Kidney (tissue), 14 donors: ENCODE measurements around the gene ZNF578. TPM values are rescaled to one million over a fixed set of nuclear protein-coding genes. Genes with fewer than 3 reads are reported as not detected.
A peak's percentile ranks its signal among the peaks of the same experiment; 100 is the strongest.
"Not testable (repeated sequence)": the region's sequence is repeated elsewhere in the genome, so short reads cannot be mapped to it uniquely, and the experiment has no call there.

Experiments used
- DNase-seq, 5 donors: peaks; one replicate each; pipeline ENCODE4 v3.0.0-alpha.2; 2013 to 2020
- FAIRE-seq: peaks from 2 replicates; lab custom pipeline; 2012; peaks lifted over from hg19 to GRCh38; lab: Jason Lieb, UNC
- H3K27ac ChIP-seq, 2 donors: one replicate each; pipeline ENCODE4 v1.7.0; 2013; ENCODE audit warnings: low read depth in 2 of 2, low read length in 2 of 2, inconsistent platforms in 1 of 2
- H3K27me3 ChIP-seq: one replicate; pipeline ENCODE4 v1.7.1; 2013; ENCODE audit warnings: low read length, inconsistent platforms; ENCODE audit not compliant: control insufficient read depth, insufficient read depth
- H3K36me3 ChIP-seq, 3 donors: one replicate each; pipeline versions ENCODE4 v1.7.0 to v1.7.1; 2013; ENCODE audit warnings: low read length in 3 of 3, control low read depth in 1 of 3, inconsistent platforms in 1 of 3; ENCODE audit not compliant: insufficient read depth in 3 of 3, control insufficient read depth in 2 of 3
- H3K4me1 ChIP-seq, 3 donors: one replicate each; pipeline versions ENCODE4 v1.7.0 to v1.7.1; 2013; ENCODE audit warnings: low read length in 3 of 3, inconsistent platforms in 1 of 3, low read depth in 1 of 3; ENCODE audit not compliant: control insufficient read depth in 2 of 3, insufficient read depth in 2 of 3
- H3K4me3 ChIP-seq, 3 donors: one replicate each; pipeline versions ENCODE4 v1.7.0 to v1.8.1; 2013; ENCODE audit warnings: low read length in 3 of 3, control low read depth in 1 of 3, inconsistent platforms in 1 of 3
- H3K9ac ChIP-seq, 3 donors: one replicate each; pipeline versions ENCODE4 v1.7.0 to v1.7.1; 2013; ENCODE audit warnings: low read length in 3 of 3, control low read depth in 1 of 3, inconsistent platforms in 1 of 3
- H3K9me3 ChIP-seq, 3 donors: one replicate each; pipeline versions ENCODE4 v1.7.0 to v1.7.1; 2013; ENCODE audit warnings: low read length in 3 of 3, control low read depth in 1 of 3, inconsistent platforms in 1 of 3; ENCODE audit not compliant: control insufficient read depth in 2 of 3, insufficient read depth in 1 of 3
- intact Hi-C: fragments of 100-400 bp; cut with DNase I; formaldehyde crosslinking; loops from one replicate; pipeline ENCODE4 v1.11.1; 2022
- polyA plus RNA-seq: library from polyadenylated mRNA; stranded (reverse); fragments of 350-450 nt; fragmentation: Illumina TruSeq; extraction: RNeasy Lipid Tissue Mini Kit (QIAGEN cat#74804); gene quantifications from one replicate; pipeline ENCODE4 v1.2.3, GENCODE V29; 2014; ENCODE audit warnings: low read depth, low replicate concordance; ENCODE audit not compliant: insufficient read depth
- total RNA-seq: library from RNA; stranded (reverse); fragmentation: NEBNext Ultra II Directional; extraction: Animal tissue kit (Norgen Biotek cat#: 25700); gene quantifications from one replicate; pipeline ENCODE4 v1.2.1, GENCODE V29; 2021
- TF ChIP-seq, protein P1 (sequence below): IDR thresholded peaks from 3 replicates; pipeline ENCODE4 v1.5.1; 2012; ENCODE audit warnings: mild to moderate bottlenecking, moderate library complexity, borderline replicate concordance; ENCODE audit not compliant: insufficient read depth; ENCODE audit errors: extremely low read depth
- donor health status: control.
- donor health status: control.
- donor health status: control.
- donor health status: control.
- donor health status: control.
- donor health status: DM: yes; HTN: yes; CAD: no.
- donor health status: Normal renal cell carcinoma (clear cell type).

The ZNF578 gene
- total and polyA plus RNA-seq, 2 donors from 2014 or later, result 0.69 to 3.7 TPM

DNA sequence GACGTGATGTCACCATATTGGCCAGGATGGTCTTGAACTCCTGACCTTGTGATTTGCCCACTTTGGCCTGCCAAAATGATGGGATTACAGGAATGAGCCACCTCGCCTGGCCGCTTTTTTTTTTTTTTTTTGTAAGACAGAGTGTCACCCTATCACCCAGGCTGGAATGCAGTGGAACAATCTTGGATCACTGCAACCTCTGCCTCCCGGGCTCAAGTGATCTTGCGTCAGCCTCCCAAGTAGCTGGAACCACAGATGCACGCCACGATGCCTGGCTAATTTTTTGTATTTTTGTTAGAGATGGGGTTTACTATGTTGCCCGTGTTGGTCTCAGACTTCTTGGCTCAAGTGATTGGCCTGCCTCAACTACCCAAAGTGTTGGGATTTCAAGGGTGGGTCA lies 45.2 kb downstream of the ZNF578 start:
- Histone ChIP-seq H3K9me3 (peaks cover 0 to 7% (median 0%) of the 10 kb centered on the region in 3 donors), H3K27ac (no peak overlapping the region), H3K9ac (no peak overlapping the region), H3K36me3 (no peaks in the 10 kb centered on the region), H3K27me3 (no peaks in the 10 kb centered on the region), H3K4me3 (no peak overlapping the region), H3K4me1 (no peaks in the 10 kb centered on the region)
- no peak for FAIRE-seq
- DNase-seq, result no peak
- TF ChIP-seq, protein P1, sequence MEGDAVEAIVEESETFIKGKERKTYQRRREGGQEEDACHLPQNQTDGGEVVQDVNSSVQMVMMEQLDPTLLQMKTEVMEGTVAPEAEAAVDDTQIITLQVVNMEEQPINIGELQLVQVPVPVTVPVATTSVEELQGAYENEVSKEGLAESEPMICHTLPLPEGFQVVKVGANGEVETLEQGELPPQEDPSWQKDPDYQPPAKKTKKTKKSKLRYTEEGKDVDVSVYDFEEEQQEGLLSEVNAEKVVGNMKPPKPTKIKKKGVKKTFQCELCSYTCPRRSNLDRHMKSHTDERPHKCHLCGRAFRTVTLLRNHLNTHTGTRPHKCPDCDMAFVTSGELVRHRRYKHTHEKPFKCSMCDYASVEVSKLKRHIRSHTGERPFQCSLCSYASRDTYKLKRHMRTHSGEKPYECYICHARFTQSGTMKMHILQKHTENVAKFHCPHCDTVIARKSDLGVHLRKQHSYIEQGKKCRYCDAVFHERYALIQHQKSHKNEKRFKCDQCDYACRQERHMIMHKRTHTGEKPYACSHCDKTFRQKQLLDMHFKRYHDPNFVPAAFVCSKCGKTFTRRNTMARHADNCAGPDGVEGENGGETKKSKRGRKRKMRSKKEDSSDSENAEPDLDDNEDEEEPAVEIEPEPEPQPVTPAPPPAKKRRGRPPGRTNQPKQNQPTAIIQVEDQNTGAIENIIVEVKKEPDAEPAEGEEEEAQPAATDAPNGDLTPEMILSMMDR, result no peak
- intact Hi-C loops, result no loop called here

DNA sequence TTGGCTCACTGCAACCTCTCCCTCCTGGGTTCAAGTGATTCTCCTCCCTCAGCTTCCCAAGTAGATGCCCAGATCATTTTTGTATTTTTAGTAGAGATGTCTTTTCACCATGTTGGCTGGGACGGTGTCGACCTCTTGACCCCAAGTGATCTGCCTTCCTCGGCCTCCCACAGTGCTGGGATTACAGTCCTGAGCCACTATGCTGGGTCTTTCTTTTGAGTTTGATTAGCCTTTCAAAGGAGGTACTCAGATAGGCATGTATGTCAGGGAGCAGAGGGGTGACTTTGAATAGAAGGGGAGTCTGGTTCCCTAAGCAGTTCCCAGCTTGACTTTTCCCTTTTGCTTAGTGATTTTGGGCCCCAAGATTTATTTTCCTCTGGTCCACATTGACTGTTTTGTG lies 47.1 kb downstream of the ZNF578 start:
- H3K4me1 ChIP-seq, DNase-seq, H3K27me3 ChIP-seq, H3K36me3 ChIP-seq, H3K9ac ChIP-seq, FAIRE-seq, H3K27ac ChIP-seq, H3K9me3 ChIP-seq, intact Hi-C loops, H3K4me3 ChIP-seq: not testable (repeated sequence)

DNA sequence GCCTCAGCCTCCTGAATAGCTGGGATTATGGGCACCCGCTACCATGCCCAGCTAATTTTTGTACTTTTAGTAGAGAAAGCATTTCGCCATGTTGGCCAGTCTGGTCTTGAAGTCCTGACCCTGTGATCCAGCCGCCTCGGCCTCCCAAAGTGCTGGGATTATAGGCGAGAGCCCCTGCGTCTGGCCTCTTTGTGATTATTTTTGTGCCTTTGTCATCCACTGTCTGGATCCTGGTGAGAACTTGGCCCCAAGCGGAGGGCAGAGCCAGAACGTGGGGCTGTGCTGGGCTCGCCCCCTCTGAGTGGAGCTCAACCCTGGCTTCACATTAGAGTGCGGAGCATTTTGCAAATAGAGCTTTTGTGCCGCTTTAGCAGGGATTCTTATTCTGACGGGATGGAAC lies 47.6 kb downstream of the ZNF578 start:
- intact Hi-C loops, H3K27ac ChIP-seq, H3K4me1 ChIP-seq, DNase-seq, H3K27me3 ChIP-seq, H3K4me3 ChIP-seq, FAIRE-seq, H3K9ac ChIP-seq, H3K9me3 ChIP-seq, H3K36me3 ChIP-seq: not testable (repeated sequence)

DNA sequence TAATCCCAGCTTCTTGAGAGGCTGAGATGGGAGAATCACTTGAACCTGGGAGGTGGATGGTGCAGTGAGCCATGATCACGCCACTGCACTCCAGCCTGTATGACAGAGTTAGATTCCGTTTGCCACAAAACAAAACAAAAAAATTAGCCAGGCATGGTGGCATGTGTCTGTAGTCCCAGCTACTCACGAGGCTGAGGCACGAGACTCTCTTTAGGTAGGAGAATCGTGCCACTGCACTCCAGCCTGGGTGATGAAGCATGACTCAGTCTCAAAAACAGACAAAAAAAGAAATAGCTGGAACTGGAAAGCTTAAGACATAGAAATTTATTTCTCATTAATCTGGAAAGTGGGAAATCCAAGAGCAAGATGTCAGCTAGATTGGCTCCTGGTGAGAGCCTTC lies 53.9 kb downstream of the ZNF578 start:
- TF ChIP-seq, protein P1, result no peak
- no peak for FAIRE-seq
- H3K9me3 ChIP-seq, result no peaks in the 10 kb centered on the region

More for the DNA sequence above, 53.9 kb downstream of the ZNF578 start:
- no peaks in the 10 kb centered on the region for H3K4me1 ChIP-seq
- peaks cover 0 to 4% (median 0%) of the 10 kb centered on the region in 3 donors for H3K36me3 ChIP-seq
- no peak overlapping the region for H3K4me3 ChIP-seq
- DNase-seq, result peak in 1 of 5 donors; percentile 7
- no peaks in the 10 kb centered on the region for H3K27me3 ChIP-seq
- no peak overlapping the region for H3K9ac ChIP-seq
- intact Hi-C loops, result no loop called here
- H3K27ac ChIP-seq, result no peak overlapping the region
